Skeletal muscle tissue (tissue), 4 donors: ENCODE measurements around the gene PAFAH1B2. TPM values are rescaled to one million over a fixed set of nuclear protein-coding genes. Genes with fewer than 3 reads are reported as not detected.

Source experiments
- H3K27ac ChIP-seq: one replicate; pipeline ENCODE4 v1.7.0; 2013; ENCODE audit warnings: mild to moderate bottlenecking, low read depth, low read length, inconsistent platforms
- H3K27me3 ChIP-seq, 3 donors: one replicate each; pipeline ENCODE4 v1.7.0; 2013; ENCODE audit warnings: low read length in 3 of 3; ENCODE audit not compliant: control insufficient read depth in 3 of 3, insufficient read depth in 3 of 3
- H3K36me3 ChIP-seq, 3 donors: one replicate each; pipeline ENCODE4 v1.7.0; 2013; ENCODE audit warnings: low read length in 3 of 3; ENCODE audit not compliant: control insufficient read depth in 3 of 3, insufficient read depth in 3 of 3
- H3K4me1 ChIP-seq, 3 donors: one replicate each; pipeline ENCODE4 v1.7.0; 2013; ENCODE audit warnings: low read length in 3 of 3, mild to moderate bottlenecking in 3 of 3; ENCODE audit not compliant: control insufficient read depth in 3 of 3, insufficient read depth in 3 of 3
- H3K4me3 ChIP-seq, 3 donors: one replicate each; pipeline ENCODE4 v1.7.0; 2013; ENCODE audit warnings: low read length in 3 of 3
- H3K9ac ChIP-seq, 3 donors: one replicate each; pipeline ENCODE4 v1.7.0; 2013; ENCODE audit warnings: low read length in 3 of 3, mild to moderate bottlenecking in 3 of 3, moderate library complexity in 2 of 3, low read depth in 1 of 3
- H3K9me3 ChIP-seq, 3 donors: one replicate each; pipeline ENCODE4 v1.7.0; 2013; ENCODE audit warnings: low read length in 3 of 3; ENCODE audit not compliant: control insufficient read depth in 3 of 3
- total RNA-seq: library from RNA; depleted of rRNA; stranded (reverse); fragments of >200 nt; gene quantifications from one replicate; pipeline ENCODE4 v1.2.3, GENCODE V29; 2014
- donor health status: Osteomylitis.

The PAFAH1B2 gene
- total RNA-seq, 1 donor from 2014 or later, result 75.2 TPM

GRCh38 chr11:117145393-117145761 is 1.3 kb downstream of the PAFAH1B2 start:
- H3K9me3 ChIP-seq, result no peaks in the 10 kb centered on the region
- peaks cover 22 to 44% (median 22%) of the 10 kb centered on the region in 3 donors for H3K4me1 ChIP-seq
- peak overlapping the region; percentile 87 for H3K27ac ChIP-seq
- peak overlapping the region; percentile 90 to 98 (median 92) for H3K4me3 ChIP-seq
- peaks cover 0 to 7% (median 6%) of the 10 kb centered on the region in 3 donors for H3K36me3 ChIP-seq
- no peaks in the 10 kb centered on the region for H3K27me3 ChIP-seq
- peak overlapping the region; percentile 81 to 86 (median 86) for H3K9ac ChIP-seq

DNA sequence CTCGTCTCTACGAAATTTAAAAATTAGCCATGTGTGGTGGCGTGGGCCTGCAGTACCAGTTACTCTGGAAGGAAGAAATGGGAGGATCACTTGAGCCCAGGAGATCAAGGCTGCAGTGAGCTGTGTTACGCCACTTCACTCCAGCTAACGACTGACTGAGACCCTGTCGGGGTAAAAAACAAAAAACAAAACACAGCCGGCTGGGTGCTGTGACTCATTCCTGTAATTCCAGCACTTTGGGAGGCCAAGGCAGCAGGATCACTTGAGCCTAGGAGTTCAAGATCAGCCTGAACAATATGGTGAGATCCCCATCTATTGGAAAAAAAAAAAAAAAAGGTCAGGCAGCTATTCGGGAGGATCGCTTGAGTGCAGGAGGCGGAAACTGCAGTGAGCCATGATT is 2.4 kb downstream of the PAFAH1B2 start:
- H3K36me3 ChIP-seq, result peaks cover 0 to 7% (median 6%) of the 10 kb centered on the region in 3 donors
- H3K9me3 ChIP-seq, result no peaks in the 10 kb centered on the region
- no peak overlapping the region for H3K4me3 ChIP-seq
- peaks cover 22 to 44% (median 22%) of the 10 kb centered on the region in 3 donors for H3K4me1 ChIP-seq
- peak overlapping the region; percentile 87 for H3K27ac ChIP-seq
- no peaks in the 10 kb centered on the region for H3K27me3 ChIP-seq
- peak overlapping the region in 1 of 3 donors; percentile 7 for H3K9ac ChIP-seq

- H3K9me3 ChIP-seq, result no peaks in the 10 kb centered on the region
- H3K27me3 ChIP-seq, result no peaks in the 10 kb centered on the region
- no peak overlapping the region for H3K4me3 ChIP-seq
- no peak overlapping the region for H3K27ac ChIP-seq
- no peak overlapping the region for H3K9ac ChIP-seq
- H3K4me1 ChIP-seq, result peaks cover 0 to 14% (median 0%) of the 10 kb centered on the region in 3 donors
- H3K36me3 ChIP-seq, result peaks cover 2 to 12% (median 7%) of the 10 kb centered on the region in 3 donors
Observed at GRCh38 chr11:117152066-117152465, 8.0 kb downstream of the PAFAH1B2 start.

DNA sequence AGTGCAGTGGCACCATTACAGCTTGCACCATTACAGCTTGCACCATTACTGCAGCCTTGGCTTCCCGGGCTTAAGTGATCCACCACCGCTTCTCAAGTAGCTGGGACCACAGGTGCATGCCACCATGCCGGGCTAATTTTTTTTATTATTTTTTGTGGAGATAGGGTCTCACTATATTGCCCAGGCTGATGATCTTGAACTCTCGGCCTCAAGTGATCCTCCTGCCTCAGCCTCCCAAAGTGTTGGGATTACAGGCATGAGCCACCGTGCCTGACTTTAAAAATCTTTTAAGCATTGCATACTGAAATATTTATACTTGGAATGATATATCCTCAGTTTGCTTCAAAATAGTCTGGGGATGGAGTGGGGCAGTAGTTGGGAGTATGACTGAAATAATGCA is 10.4 kb downstream of the PAFAH1B2 start:
- H3K9me3 ChIP-seq, result no peaks in the 10 kb centered on the region
- no peak overlapping the region for H3K4me3 ChIP-seq
- H3K36me3 ChIP-seq, result peaks cover 0 to 10% (median 7%) of the 10 kb centered on the region in 3 donors
- no peaks in the 10 kb centered on the region for H3K27me3 ChIP-seq
- peaks cover 0 to 3% (median 2%) of the 10 kb centered on the region in 3 donors for H3K4me1 ChIP-seq
- H3K27ac ChIP-seq, result no peak overlapping the region
- no peak overlapping the region for H3K9ac ChIP-seq

- Histone ChIP-seq H3K27ac (no peak overlapping the region), H3K9ac (no peak overlapping the region), H3K4me3 (no peak overlapping the region), H3K9me3 (no peaks in the 10 kb centered on the region), H3K27me3 (no peaks in the 10 kb centered on the region), H3K36me3 (peaks cover 11 to 23% (median 12%) of the 10 kb centered on the region in 3 donors), H3K4me1 (peaks cover 0 to 2% (median 0%) of the 10 kb centered on the region in 3 donors)
Observed at GRCh38 chr11:117157507-117157906, 13.4 kb downstream of the PAFAH1B2 start.

DNA sequence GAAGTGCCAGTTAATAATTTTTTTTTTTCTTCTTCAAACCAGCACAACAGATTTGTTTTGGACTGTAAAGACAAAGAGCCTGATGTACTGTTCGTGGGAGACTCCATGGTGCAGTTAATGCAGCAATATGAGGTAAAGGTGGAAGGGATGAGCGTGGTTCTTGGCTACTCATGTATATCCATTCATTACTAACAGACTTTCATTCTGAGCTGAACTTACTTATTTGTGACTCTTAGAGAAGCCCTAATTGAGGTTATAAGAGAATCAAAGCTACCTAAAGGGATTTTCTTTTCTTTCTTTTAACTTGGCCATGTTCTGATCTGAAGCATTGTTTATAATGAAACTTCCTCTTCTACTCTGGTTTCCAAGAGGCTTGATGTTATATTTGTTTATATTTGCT is 15.8 kb downstream of the PAFAH1B2 start:
- Histone ChIP-seq H3K36me3 (peaks cover 18 to 32% (median 20%) of the 10 kb centered on the region in 3 donors), H3K4me3 (no peak overlapping the region), H3K4me1 (peaks cover 0 to 2% (median 0%) of the 10 kb centered on the region in 3 donors), H3K9me3 (no peaks in the 10 kb centered on the region), H3K9ac (no peak overlapping the region), H3K27me3 (no peaks in the 10 kb centered on the region), H3K27ac (no peak overlapping the region)

GRCh38 chr11:117160826-117161225 is 16.7 kb downstream of the PAFAH1B2 start:
- no peaks in the 10 kb centered on the region for H3K9me3 ChIP-seq
- H3K4me1 ChIP-seq, result peaks cover 0 to 2% (median 0%) of the 10 kb centered on the region in 3 donors
- H3K27me3 ChIP-seq, result no peaks in the 10 kb centered on the region
- H3K9ac ChIP-seq, result no peak overlapping the region
- no peak overlapping the region for H3K4me3 ChIP-seq
- peaks cover 22 to 39% (median 25%) of the 10 kb centered on the region in 3 donors for H3K36me3 ChIP-seq
- H3K27ac ChIP-seq, result no peak overlapping the region

- H3K4me3 ChIP-seq, result no peak overlapping the region
- no peak overlapping the region for H3K9ac ChIP-seq
- H3K27ac ChIP-seq, result no peak overlapping the region
- no peaks in the 10 kb centered on the region for H3K9me3 ChIP-seq
- H3K27me3 ChIP-seq, result no peaks in the 10 kb centered on the region
- peaks cover 24 to 52% (median 28%) of the 10 kb centered on the region in 3 donors for H3K36me3 ChIP-seq
- H3K4me1 ChIP-seq, result peaks cover 7 to 16% (median 10%) of the 10 kb centered on the region in 3 donors
Observed at GRCh38 chr11:117166491-117166890, 22.4 kb downstream of the PAFAH1B2 start.

DNA sequence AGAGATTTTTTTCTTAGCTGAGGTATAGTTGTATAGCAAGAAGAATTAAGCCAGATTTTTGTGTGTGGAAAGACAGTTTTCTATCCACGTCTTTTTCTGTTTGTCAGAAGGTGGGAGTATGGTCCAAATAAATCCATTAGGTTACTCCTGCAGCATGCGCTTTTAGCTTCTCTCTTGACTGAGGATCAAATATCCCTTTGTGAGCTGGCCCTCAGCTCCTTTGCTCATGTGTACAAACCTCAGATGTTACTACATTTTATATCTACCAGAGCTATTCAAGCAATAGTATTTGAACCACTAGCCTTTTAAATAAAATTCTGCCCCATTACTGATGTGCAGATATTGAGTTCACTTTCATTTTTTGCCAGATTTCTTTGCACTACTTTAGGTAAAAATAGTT is 25.6 kb downstream of the PAFAH1B2 start:
- peaks cover 22 to 35% (median 26%) of the 10 kb centered on the region in 3 donors for H3K4me1 ChIP-seq
- peak overlapping the region in 1 of 3 donors; percentile 33 for H3K9ac ChIP-seq
- H3K27ac ChIP-seq, result peak overlapping the region; percentile 46
- no peaks in the 10 kb centered on the region for H3K27me3 ChIP-seq
- no peak overlapping the region for H3K4me3 ChIP-seq
- H3K36me3 ChIP-seq, result peaks cover 13 to 27% (median 14%) of the 10 kb centered on the region in 3 donors
- no peaks in the 10 kb centered on the region for H3K9me3 ChIP-seq

GRCh38 chr11:117170210-117170609 is 26.1 kb downstream of the PAFAH1B2 start:
- H3K9ac ChIP-seq, result no peak overlapping the region
- no peak overlapping the region for H3K27ac ChIP-seq
- H3K4me1 ChIP-seq, result peaks cover 22 to 35% (median 26%) of the 10 kb centered on the region in 3 donors
- H3K27me3 ChIP-seq, result no peaks in the 10 kb centered on the region
- no peak overlapping the region for H3K4me3 ChIP-seq
- H3K9me3 ChIP-seq, result no peaks in the 10 kb centered on the region
- peaks cover 12 to 26% (median 13%) of the 10 kb centered on the region in 3 donors for H3K36me3 ChIP-seq
